ENCODE measurements around the gene C1orf105.

DNA sequence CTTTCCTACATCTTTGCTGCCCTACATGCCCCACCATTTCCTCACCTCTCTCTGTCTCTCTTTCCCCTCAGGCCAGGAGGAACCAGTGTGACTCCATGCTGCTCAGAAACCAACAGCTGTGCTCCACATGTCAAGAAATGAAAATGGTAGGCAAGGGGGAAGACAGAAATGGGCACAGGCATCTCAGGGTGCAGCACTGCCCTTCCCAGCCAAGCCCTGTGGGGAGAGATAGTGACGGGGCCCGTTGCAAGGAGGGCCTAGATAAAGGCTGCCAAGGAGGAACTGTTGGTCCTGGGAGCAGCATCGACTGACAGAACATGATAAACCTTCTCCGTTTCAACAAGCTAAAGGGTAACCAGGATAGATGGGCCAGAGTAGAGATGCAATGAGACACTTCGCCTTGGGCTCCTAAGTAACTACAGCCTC is 35.9 kb downstream of the C1orf105 start:
- TF ChIP-seq, protein P1, sequence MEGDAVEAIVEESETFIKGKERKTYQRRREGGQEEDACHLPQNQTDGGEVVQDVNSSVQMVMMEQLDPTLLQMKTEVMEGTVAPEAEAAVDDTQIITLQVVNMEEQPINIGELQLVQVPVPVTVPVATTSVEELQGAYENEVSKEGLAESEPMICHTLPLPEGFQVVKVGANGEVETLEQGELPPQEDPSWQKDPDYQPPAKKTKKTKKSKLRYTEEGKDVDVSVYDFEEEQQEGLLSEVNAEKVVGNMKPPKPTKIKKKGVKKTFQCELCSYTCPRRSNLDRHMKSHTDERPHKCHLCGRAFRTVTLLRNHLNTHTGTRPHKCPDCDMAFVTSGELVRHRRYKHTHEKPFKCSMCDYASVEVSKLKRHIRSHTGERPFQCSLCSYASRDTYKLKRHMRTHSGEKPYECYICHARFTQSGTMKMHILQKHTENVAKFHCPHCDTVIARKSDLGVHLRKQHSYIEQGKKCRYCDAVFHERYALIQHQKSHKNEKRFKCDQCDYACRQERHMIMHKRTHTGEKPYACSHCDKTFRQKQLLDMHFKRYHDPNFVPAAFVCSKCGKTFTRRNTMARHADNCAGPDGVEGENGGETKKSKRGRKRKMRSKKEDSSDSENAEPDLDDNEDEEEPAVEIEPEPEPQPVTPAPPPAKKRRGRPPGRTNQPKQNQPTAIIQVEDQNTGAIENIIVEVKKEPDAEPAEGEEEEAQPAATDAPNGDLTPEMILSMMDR (IDR thresholded peaks at IDR 0.05; ENCODE audit: insufficient read depth, low read length, poor library complexity, severe bottlenecking), result no peak
- no peak for TF ChIP-seq EZH2phosphoT487 (conservative IDR thresholded peaks at IDR 0.05; ENCODE audit: low read length)

Data from SU-DHL-6 (cell line).